Heart right ventricle (tissue), 16 donors: ENCODE data around the gene ZWILCH. TPM values are rescaled to one million over a fixed set of nuclear protein-coding genes. Genes with fewer than 3 reads are reported as not detected.

ENCODE experiments used
- ATAC-seq, 8 donors: fragments of 200-7000 bp; cut with Tn5 transposase; one replicate each; pipeline ENCODE4 v1.9.1; 2020; ENCODE audit warnings: mild to moderate bottlenecking in 8 of 8, moderate library complexity in 8 of 8, moderate number of reproducible peaks in 1 of 8
- DNase-seq, 2 donors: peaks; one replicate each; pipeline ENCODE4 v3.0.0-alpha.2; 2020
- H3K27ac ChIP-seq, 10 donors: fragments of 200-600 bp; sonication (generic) in 2 of 10; one replicate each; pipeline versions ENCODE4 v1.5.0 to v1.8.0; 2020 to 2022; ENCODE audit warnings: mild to moderate bottlenecking in 3 of 10
- H3K27me3 ChIP-seq, 7 donors: fragments of 200-600 bp; one replicate each; pipeline ENCODE4 v1.8.0; 2021 to 2022; ENCODE audit warnings: mild to moderate bottlenecking in 2 of 7
- H3K36me3 ChIP-seq, 9 donors: fragments of 200-600 bp; sonication (generic) in 1 of 9; one replicate each; pipeline versions ENCODE4 v1.5.0 to v1.8.0; 2020 to 2022; ENCODE audit warnings: mild to moderate bottlenecking in 2 of 9
- H3K4me1 ChIP-seq, 9 donors: fragments of 200-600 bp; sonication (generic) in 1 of 9; one replicate each; pipeline versions ENCODE4 v1.5.0 to v1.8.0; 2020 to 2022; ENCODE audit warnings: mild to moderate bottlenecking in 4 of 9
- H3K4me3 ChIP-seq, 10 donors: fragments of 200-600 bp; sonication (generic) in 2 of 10; one replicate each; pipeline versions ENCODE4 v1.5.0 to v1.8.0; 2020 to 2022; ENCODE audit warnings: mild to moderate bottlenecking in 7 of 10, moderate library complexity in 2 of 10
- H3K9me3 ChIP-seq, 11 donors: fragments of 200-600 bp in 10 of 11; sonication (generic) in 2 of 11; one replicate each; pipeline versions ENCODE4 v1.5.0 to v1.8.0; 2013 to 2022; ENCODE audit warnings: mild to moderate bottlenecking in 2 of 11, control low read depth in 1 of 11, moderate library complexity in 1 of 11
- CTCF ChIP-seq, 9 donors: fragments of 200-600 bp; sonication (generic) in 2 of 9; IDR thresholded peaks; one replicate each; pipeline versions ENCODE4 v1.5.0 to v1.8.0; 2021 to 2022; ENCODE audit warnings: antibody characterized with exemption in 9 of 9, mild to moderate bottlenecking in 5 of 9, moderate library complexity in 1 of 9
- WGBS, 2 donors: extraction: QIAGEN DNeasy Blood & Tissue Kit; methylation state at CpG; one replicate each; pipeline ENCODE4 v1.1.7; 2013; ENCODE audit warnings: inconsistent platforms in 1 of 2; 5-methylcytosine and 5-hydroxymethylcytosine counted together
- intact Hi-C, 10 donors: fragments of 100-400 bp; cut with DNase I; formaldehyde crosslinking; loops; one replicate each; pipeline versions ENCODE4 v1.11.1 to v1.14.2; 2022
- microRNA-seq, 2 donors: library from miRNA; unstranded; fragments of <30 nt; microRNA quantifications; one replicate each; pipeline ENCODE4 v1.2.0, GENCODE V29; 2021
- polyA plus RNA-seq, 2 donors: library from polyadenylated mRNA; stranded (reverse); fragments of 200-250 nt; gene quantifications; one replicate each; pipeline ENCODE4 v1.2.3, GENCODE V29; 2013
- total RNA-seq, 10 donors: library from RNA; stranded (reverse); fragmentation: NEBNext Ultra II Directional in 3 of 10; extraction: Animal tissue kit (Norgen Biotek cat#: 25700) in 3 of 10; gene quantifications; one replicate each; pipeline versions ENCODE4 v1.2.1 to v1.2.4, GENCODE V29; 2021 to 2023
- donor health status: Arrhythmogenic right ventricular cardiomyopathy.
- donor health status: ischemic (EF 13 %, LVEDD 7.1; RV severe dilation, severe dysfunction).
- donor health status: healthy with polysubstance abuse.
- donor health status: DM: no; HTN: yes; CAD: no.
- donor health status: DM: no; HTN: no; CAD: no.
- donor health status: ischemic (EF 25% LVEDD 6.9; RV normal size, moderate dysfunction).
- donor health status: ischemic (EF 25% LVEDD 5.7; RV mildly dilated, moderate dysfunction).
- donor health status: healthy.
- donor health status: DM: yes; HTN: yes; CAD: no.
- donor health status: Ischemic cardiomyopathy.
- donor health status: ischemic (EF 35%, LVEDD 5.7; RV mildly dilated, moderate dysfunction).
- donor health status: nonischemic (EF 11% LVEDD 7.7; RV severe dilation, severe dysfunction).
- donor health status: DM: yes; HTN: yes; CAD: no.
- donor health status: PGD.
- donor health status: ischemic (EF 29% LVEDD 5.4; RV normal size, mild dysfunction).
- donor health status: nonischemic (EF 23%, LVEDD 6.1; RV moderate dilation, normal function).

Gene ZWILCH
- total and polyA plus RNA-seq, 12 donors = 1.5 to 6.6 (median 2.3) TPM

GRCh38 chr15:66598095-66598815, 93.1 kb downstream of the ZWILCH start:
- no peak for ATAC-seq
- Histone ChIP-seq H3K9me3 (no peaks in the 10 kb centered on the region), H3K4me1 (peaks cover 0 to 2% (median 0%) of the 10 kb centered on the region in 9 donors), H3K4me3 (no peak overlapping the region), H3K36me3 (no peaks in the 10 kb centered on the region), H3K27ac (no peak overlapping the region), H3K27me3 (no peaks in the 10 kb centered on the region)
- DNase-seq = no peak
- TF ChIP-seq CTCF (IDR thresholded peaks at IDR 0.05) = no peak
- intact Hi-C loops = no loop called here
- WGBS, 2 donors = 80 to 81% methylated on average over 14 of the region's 14 CpGs

Small RNAs within 50 kb of the gene (microRNA-seq; reads per million reads assigned to microRNA genes)
- 0 reads per million in 2 donors for gene MIR4512

Other genes starting within 250 kb of the ZWILCH start
- 10 to 100 TPM; 30.3 to 49.6 (median 39.5) TPM for gene DIS3L, start 211.8 kb upstream of the ZWILCH start, total RNA-seq
- 10 to 100 TPM; 10.6 to 13.6 TPM for gene DIS3L, start 211.8 kb upstream of the ZWILCH start, polyA plus RNA-seq
- 1 to 10 TPM; 2.4 to 5.4 (median 3.4) TPM for gene TIPIN, start 148.6 kb upstream of the ZWILCH start, total RNA-seq
- 1 to 10 TPM; 2.9 to 4.5 TPM for gene TIPIN, start 148.6 kb upstream of the ZWILCH start, polyA plus RNA-seq
- 10 to 100 TPM; 30.9 to 61.3 (median 44.7) TPM for gene MAP2K1, start 118.4 kb upstream of the ZWILCH start, total RNA-seq
- 100 to 1,000 TPM in 1 of 2 donors, 1 to 10 TPM in 1; 7.5 to 106 TPM for gene MAP2K1, start 118.4 kb upstream of the ZWILCH start, polyA plus RNA-seq
- 10 to 100 TPM; 28.5 to 41.6 (median 33.9) TPM for gene SNAPC5, start 7.6 kb upstream of the ZWILCH start, total RNA-seq
- gene SNAPC5, start 7.6 kb upstream of the ZWILCH start, polyA plus RNA-seq = 10 to 100 TPM; 32.8 to 48.8 TPM
- gene RPL4, start 471 bp upstream of the ZWILCH start, total RNA-seq = 1,000 to 10,000 TPM; 1,152 to 1,492 (median 1,276) TPM
- gene RPL4, start 471 bp upstream of the ZWILCH start, polyA plus RNA-seq = 1,000 to 10,000 TPM; 2,017 to 3,057 TPM
- under 1 TPM in 1 of 10 donors, not detected in 9; 0.16 TPM for gene LCTL, start 60.7 kb downstream of the ZWILCH start, total RNA-seq
- not detected for gene LCTL, start 60.7 kb downstream of the ZWILCH start, polyA plus RNA-seq
- gene SMAD6, start 196.9 kb downstream of the ZWILCH start, total RNA-seq = 10 to 100 TPM; 12.2 to 43.4 (median 20.6) TPM
- 10 to 100 TPM in 1 of 2 donors, 1 to 10 TPM in 1; 6.6 to 19.5 TPM for gene SMAD6, start 196.9 kb downstream of the ZWILCH start, polyA plus RNA-seq